KMS-11 (cell line): ENCODE results near the gene ZBTB24.

Experiments
- H2AFZ ChIP-seq: fragments of 200-600 bp; sonication (generic); 2 replicates; pipeline ENCODE4 v1.6.1; 2016; ENCODE audit warnings: antibody characterized with exemption, mixed run types, low read depth
- H3K27ac ChIP-seq: fragments of 200-600 bp; sonication (generic); 2 replicates; pipeline ENCODE4 v1.6.1; 2016; ENCODE audit warnings: mild to moderate bottlenecking, mixed run types
- H3K27me3 ChIP-seq: fragments of 200-600 bp; sonication (generic); 2 replicates; pipeline ENCODE4 v1.6.1; 2017; ENCODE audit warnings: mild to moderate bottlenecking, low read depth, mixed run types, moderate library complexity; ENCODE audit not compliant: insufficient read depth
- H3K36me3 ChIP-seq: fragments of 200-600 bp; sonication (generic); 2 replicates; pipeline ENCODE4 v1.6.1; 2017; ENCODE audit warnings: mild to moderate bottlenecking, mixed run types; ENCODE audit not compliant: insufficient read depth
- H3K4me1 ChIP-seq: fragments of 200-600 bp; sonication (generic); 2 replicates; pipeline ENCODE4 v1.6.1; 2016; ENCODE audit warnings: mild to moderate bottlenecking, low read depth, mixed run types; ENCODE audit not compliant: poor library complexity, severe bottlenecking
- H3K4me2 ChIP-seq: fragments of 200-600 bp; sonication (generic); 2 replicates; pipeline ENCODE4 v1.7.0; 2016; ENCODE audit warnings: mild to moderate bottlenecking, mixed run types
- H3K4me3 ChIP-seq: fragments of 200-600 bp; sonication (generic); IDR thresholded peaks from 2 replicates; pipeline ENCODE4 v1.6.1; 2017; ENCODE audit warnings: low read depth, low read length, mixed read lengths; ENCODE audit not compliant: insufficient read depth
- H3K79me2 ChIP-seq: fragments of 200-600 bp; sonication (generic); 2 replicates; pipeline ENCODE4 v1.6.1; 2016; ENCODE audit warnings: low read depth, mixed run types; ENCODE audit not compliant: insufficient read depth
- H3K9ac ChIP-seq: fragments of 200-600 bp; sonication (generic); 2 replicates; pipeline ENCODE4 v1.6.1; 2016; ENCODE audit warnings: mild to moderate bottlenecking, mixed run types
- H4K20me1 ChIP-seq: fragments of 200-600 bp; sonication (generic); 2 replicates; pipeline ENCODE4 v1.6.1; 2016; ENCODE audit warnings: mild to moderate bottlenecking, mixed run types; ENCODE audit not compliant: insufficient read depth
- TF ChIP-seq, protein P1 (sequence below): fragments of 200-600 bp; sonication (generic); conservative IDR thresholded peaks from 2 replicates; pipeline ENCODE4 v1.6.1; 2017; ENCODE audit warnings: low read depth, mild to moderate bottlenecking, antibody characterized with exemption, low read length, moderate library complexity, mixed read lengths

ZBTB24 gene

GRCh38 chr6:109420751-109421150 is 62.3 kb downstream of the ZBTB24 start:
- TF ChIP-seq, protein P1, sequence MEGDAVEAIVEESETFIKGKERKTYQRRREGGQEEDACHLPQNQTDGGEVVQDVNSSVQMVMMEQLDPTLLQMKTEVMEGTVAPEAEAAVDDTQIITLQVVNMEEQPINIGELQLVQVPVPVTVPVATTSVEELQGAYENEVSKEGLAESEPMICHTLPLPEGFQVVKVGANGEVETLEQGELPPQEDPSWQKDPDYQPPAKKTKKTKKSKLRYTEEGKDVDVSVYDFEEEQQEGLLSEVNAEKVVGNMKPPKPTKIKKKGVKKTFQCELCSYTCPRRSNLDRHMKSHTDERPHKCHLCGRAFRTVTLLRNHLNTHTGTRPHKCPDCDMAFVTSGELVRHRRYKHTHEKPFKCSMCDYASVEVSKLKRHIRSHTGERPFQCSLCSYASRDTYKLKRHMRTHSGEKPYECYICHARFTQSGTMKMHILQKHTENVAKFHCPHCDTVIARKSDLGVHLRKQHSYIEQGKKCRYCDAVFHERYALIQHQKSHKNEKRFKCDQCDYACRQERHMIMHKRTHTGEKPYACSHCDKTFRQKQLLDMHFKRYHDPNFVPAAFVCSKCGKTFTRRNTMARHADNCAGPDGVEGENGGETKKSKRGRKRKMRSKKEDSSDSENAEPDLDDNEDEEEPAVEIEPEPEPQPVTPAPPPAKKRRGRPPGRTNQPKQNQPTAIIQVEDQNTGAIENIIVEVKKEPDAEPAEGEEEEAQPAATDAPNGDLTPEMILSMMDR, result no peak
- Histone ChIP-seq H2AFZ (no peak overlapping the region), H3K27ac (no peak overlapping the region), H3K9ac (no peak overlapping the region), H3K79me2 (no peaks in the 10 kb centered on the region), H4K20me1 (no peaks in the 10 kb centered on the region), H3K27me3 (no peaks in the 10 kb centered on the region), H3K4me2 (no peak overlapping the region), H3K36me3 (no peaks in the 10 kb centered on the region), H3K4me1 (no peaks in the 10 kb centered on the region), H3K4me3 (no peak overlapping the region)

DNA sequence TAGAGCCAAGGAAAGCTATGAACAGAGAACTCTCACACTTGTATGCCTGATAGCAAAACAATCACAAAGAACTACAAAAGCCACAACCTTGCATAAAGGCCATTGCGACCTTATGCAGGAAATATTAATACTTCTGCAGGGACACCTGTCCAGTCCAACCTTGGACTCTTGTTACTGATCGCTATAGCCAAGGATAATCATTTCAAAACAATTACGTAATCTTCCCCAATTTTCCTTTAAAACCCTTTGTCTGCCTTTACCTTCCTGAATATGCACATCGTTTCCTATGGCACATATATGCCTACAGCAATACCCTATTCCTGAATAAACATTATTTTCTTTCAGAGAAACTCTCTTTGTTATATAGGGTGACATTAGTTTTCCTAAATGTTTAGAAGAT is 65.4 kb downstream of the ZBTB24 start:
- H3K27me3 ChIP-seq, result no peaks in the 10 kb centered on the region
- no peak overlapping the region for H3K4me3 ChIP-seq
- H2AFZ ChIP-seq, result no peak overlapping the region
- no peak overlapping the region for H3K4me2 ChIP-seq
- H3K27ac ChIP-seq, result no peak overlapping the region
- TF ChIP-seq, protein P1, result no peak
- H4K20me1 ChIP-seq, result no peaks in the 10 kb centered on the region
- no peak overlapping the region for H3K9ac ChIP-seq
- no peaks in the 10 kb centered on the region for H3K36me3 ChIP-seq
- H3K4me1 ChIP-seq, result no peaks in the 10 kb centered on the region
- no peaks in the 10 kb centered on the region for H3K79me2 ChIP-seq
